Measurements from ENCODE around the gene PLA2G6. TPM values are rescaled to one million over a fixed set of nuclear protein-coding genes. Genes with fewer than 3 reads are reported as not detected.
"Not testable (repeated sequence)": the region's sequence is repeated elsewhere in the genome, so short reads cannot be mapped to it uniquely, and the experiment has no call there.

Gene PLA2G6
- polyA plus RNA-seq, 4 donors: 36.5 to 47.8 (median 39.9) TPM

- DNase-seq (ENCODE audit: low read depth in 4 of 4, low spot score in 3 of 4): no peak
Measured at GRCh38 chr22:38089474-38089851, 92.2 kb downstream of the PLA2G6 start.

- DNase-seq (ENCODE audit: low read depth in 4 of 4, low spot score in 3 of 4): no peak
Measured at GRCh38 chr22:38088629-38089473, 92.8 kb downstream of the PLA2G6 start.

GRCh38 chr22:38087855-38088254 is 93.8 kb downstream of the PLA2G6 start:
- DNase-seq (ENCODE audit: low read depth in 4 of 4, low spot score in 3 of 4): no peak

- DNase-seq (ENCODE audit: low read depth in 4 of 4, low spot score in 3 of 4): no peak
Measured at GRCh38 chr22:38086942-38087341, 94.7 kb downstream of the PLA2G6 start.

- no peak for DNase-seq (ENCODE audit: low read depth in 4 of 4, low spot score in 3 of 4)
Measured at GRCh38 chr22:38086001-38086845, 95.4 kb downstream of the PLA2G6 start.

- no peak for DNase-seq (ENCODE audit: low read depth in 4 of 4, low spot score in 3 of 4)
Measured at GRCh38 chr22:38085501-38085900, 96.1 kb downstream of the PLA2G6 start.

- no peak for DNase-seq (ENCODE audit: low read depth in 4 of 4, low spot score in 3 of 4)
Measured at GRCh38 chr22:38085056-38085455, 96.6 kb downstream of the PLA2G6 start.

- no peak for DNase-seq (ENCODE audit: low read depth in 4 of 4, low spot score in 3 of 4)
Measured at GRCh38 chr22:38083931-38084631, 97.5 kb downstream of the PLA2G6 start, which contains the start of gene SLC16A8. Gene SLC16A8 (minus strand): TSS chr22:38084184. CDS start chr22:38082873, 1,311 bp downstream.

- no peak for DNase-seq (ENCODE audit: low read depth in 4 of 4, low spot score in 3 of 4)
Measured at GRCh38 chr22:38082986-38083710, 98.5 kb downstream of the PLA2G6 start.

- DNase-seq (ENCODE audit: low read depth in 4 of 4, low spot score in 3 of 4): no peak
Measured at GRCh38 chr22:38081941-38082828, 99.4 kb downstream of the PLA2G6 start.

GRCh38 chr22:38081636-38081940 is 100.0 kb downstream of the PLA2G6 start:
- DNase-seq (ENCODE audit: low read depth in 4 of 4, low spot score in 3 of 4): no peak

- peak in 1 of 4 donors; percentile 38 for DNase-seq (ENCODE audit: low read depth in 4 of 4, low spot score in 3 of 4)
Measured at GRCh38 chr22:38080850-38081635, 100.6 kb downstream of the PLA2G6 start.

- DNase-seq (ENCODE audit: low read depth in 4 of 4, low spot score in 3 of 4): no peak
Measured at GRCh38 chr22:38080474-38080849, 101.2 kb downstream of the PLA2G6 start.

GRCh38 chr22:38079804-38080203 is 101.8 kb downstream of the PLA2G6 start:
- DNase-seq (ENCODE audit: low read depth in 4 of 4, low spot score in 3 of 4): no peak

GRCh38 chr22:38079208-38079607 is 102.4 kb downstream of the PLA2G6 start:
- DNase-seq (ENCODE audit: low read depth in 4 of 4, low spot score in 3 of 4): not testable (repeated sequence)

GRCh38 chr22:38078046-38078840 is 103.4 kb downstream of the PLA2G6 start:
- no peak for DNase-seq (ENCODE audit: low read depth in 4 of 4, low spot score in 3 of 4)

- DNase-seq (ENCODE audit: low read depth in 4 of 4, low spot score in 3 of 4): no peak
Measured at GRCh38 chr22:38077595-38077994, 104.0 kb downstream of the PLA2G6 start.

GRCh38 chr22:38077096-38077495 is 104.5 kb downstream of the PLA2G6 start:
- no peak for DNase-seq (ENCODE audit: low read depth in 4 of 4, low spot score in 3 of 4)
